ENCODE data around the gene TAS1R1. TPM values are rescaled to one million over a fixed set of nuclear protein-coding genes. Genes with fewer than 3 reads are reported as not detected.
"Not testable (repeated sequence)": the region's sequence is repeated elsewhere in the genome, so short reads cannot be mapped to it uniquely, and the experiment has no call there.

Gene TAS1R1
- total RNA-seq, 2 donors from 2014 or later, result not detected

GRCh38 chr1:6596351-6596750 is 41.2 kb downstream of the TAS1R1 start:
- no peaks in the 10 kb centered on the region for H3K9me3 Mint-ChIP-seq
- H3K4me1 Mint-ChIP-seq, result peaks cover 5% of the 10 kb centered on the region
- H3K27ac Mint-ChIP-seq, result peak overlapping the region; percentile 19
- peaks cover 89% of the 10 kb centered on the region for H3K36me3 Mint-ChIP-seq (ENCODE audit: low read depth)
- H3K4me3 Mint-ChIP-seq, result no peak overlapping the region
- H3K27me3 Mint-ChIP-seq, result no peaks in the 10 kb centered on the region
- no peak for ATAC-seq (replicated peaks)

- Mint-ChIP-seq H3K27me3 (no peaks in the 10 kb centered on the region), H3K9me3 (no peaks in the 10 kb centered on the region), H3K27ac (no peak overlapping the region), H3K36me3 (ENCODE audit: low read depth) (peaks cover 91% of the 10 kb centered on the region), H3K4me1 (peaks cover 5% of the 10 kb centered on the region), H3K4me3 (no peak overlapping the region)
- no peak for ATAC-seq (replicated peaks)
These were observed 42.0 kb downstream of the TAS1R1 start for GRCh38 chr1:6596886-6597776.

DNA sequence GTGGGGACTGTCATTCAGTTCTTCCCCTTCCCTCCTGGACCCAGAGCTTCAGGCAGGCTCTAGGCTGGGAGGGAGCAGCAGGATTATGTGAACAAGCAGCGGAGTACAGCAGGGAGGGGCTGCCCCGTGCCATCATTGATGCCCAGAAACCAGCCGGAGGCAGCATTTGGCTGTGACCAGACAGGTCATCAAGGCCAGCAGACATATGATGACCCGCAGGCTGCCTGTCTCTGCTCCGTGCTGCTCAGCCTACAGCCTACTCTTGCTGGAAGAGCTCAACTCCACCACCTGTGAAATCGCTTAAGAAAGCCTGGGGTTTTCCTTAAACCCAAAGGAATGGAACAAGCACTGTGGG is 42.6 kb downstream of the TAS1R1 start:
- ATAC-seq (replicated peaks), result no peak
- Mint-ChIP-seq H3K27me3 (no peaks in the 10 kb centered on the region), H3K4me3 (no peak overlapping the region), H3K27ac (no peak overlapping the region), H3K9me3 (no peaks in the 10 kb centered on the region), H3K4me1 (peaks cover 5% of the 10 kb centered on the region), H3K36me3 (ENCODE audit: low read depth) (peaks cover 89% of the 10 kb centered on the region)

- peak overlapping the region; percentile 87 for H3K4me3 Mint-ChIP-seq
- peaks cover 72% of the 10 kb centered on the region for H3K36me3 Mint-ChIP-seq (ENCODE audit: low read depth)
These were observed 44.3 kb downstream of the TAS1R1 start for GRCh38 chr1:6599141-6599975.

GRCh38 chr1:6599991-6600390 is 44.9 kb downstream of the TAS1R1 start:
- H3K27me3 Mint-ChIP-seq; H3K4me1 Mint-ChIP-seq; ATAC-seq (replicated peaks); H3K9me3 Mint-ChIP-seq: not testable (repeated sequence)
- Mint-ChIP-seq H3K4me3 (peak overlapping the region; percentile 87), H3K36me3 (ENCODE audit: low read depth) (peaks cover 66% of the 10 kb centered on the region), H3K27ac (peak overlapping the region; percentile 93)

More at GRCh38 chr1:6599141-6599975, 44.3 kb downstream of the TAS1R1 start:
- Mint-ChIP-seq H3K27ac (peak overlapping the region; percentile 93), H3K27me3 (no peaks in the 10 kb centered on the region), H3K4me1 (peaks cover 5% of the 10 kb centered on the region), H3K9me3 (no peaks in the 10 kb centered on the region)
- peak; percentile 16 for ATAC-seq (replicated peaks)

DNA sequence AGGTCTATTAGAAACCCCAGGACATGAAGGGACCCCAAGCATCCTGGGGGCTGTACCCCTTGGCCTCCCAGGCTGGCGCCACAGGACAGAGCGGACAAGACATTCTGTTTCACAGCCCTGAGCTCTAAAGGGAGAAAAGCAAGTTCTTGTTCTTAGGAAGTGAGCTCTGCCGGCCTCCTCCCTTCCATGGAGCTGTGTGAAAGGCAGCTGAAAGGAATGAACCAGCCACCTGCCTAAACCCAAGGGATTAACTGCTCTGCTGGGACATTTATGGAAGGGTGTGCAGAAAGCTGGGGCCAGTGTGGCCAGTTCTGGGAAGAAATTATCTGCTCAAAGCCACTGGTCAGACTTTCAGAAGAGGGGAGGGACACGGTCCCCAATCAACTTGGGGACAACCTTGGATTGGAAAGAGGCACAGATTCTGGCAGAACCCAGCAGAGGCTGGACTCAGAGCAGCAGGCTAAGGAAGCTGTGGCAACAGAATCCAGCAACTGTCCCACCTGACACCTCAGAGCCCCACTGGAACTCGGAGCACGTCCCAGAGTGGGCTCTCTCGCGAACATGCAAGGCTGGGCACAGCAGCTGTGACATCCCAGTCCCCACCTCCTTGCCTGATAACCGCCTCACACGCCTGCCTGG is 45.4 kb downstream of the TAS1R1 start:
- Mint-ChIP-seq H3K27ac (peak overlapping the region; percentile 93), H3K4me1 (peaks cover 5% of the 10 kb centered on the region), H3K9me3 (no peaks in the 10 kb centered on the region), H3K4me3 (peak overlapping the region; percentile 87), H3K36me3 (ENCODE audit: low read depth) (peaks cover 61% of the 10 kb centered on the region), H3K27me3 (no peaks in the 10 kb centered on the region)
- no peak for ATAC-seq (replicated peaks)

- no peaks in the 10 kb centered on the region for H3K9me3 Mint-ChIP-seq
These were observed 46.2 kb downstream of the TAS1R1 start for GRCh38 chr1:6601049-6601922.

GRCh38 chr1:6601923-6602668 is 47.0 kb downstream of the TAS1R1 start:
- Mint-ChIP-seq H3K36me3 (ENCODE audit: low read depth) (peaks cover 45% of the 10 kb centered on the region), H3K4me3 (peak overlapping the region; percentile 87), H3K27ac (peak overlapping the region; percentile 93), H3K27me3 (no peaks in the 10 kb centered on the region), H3K9me3 (no peaks in the 10 kb centered on the region), H3K4me1 (peaks cover 5% of the 10 kb centered on the region)
- ATAC-seq (replicated peaks), result peak; percentile 15

More at GRCh38 chr1:6601049-6601922, 46.2 kb downstream of the TAS1R1 start:
- peaks cover 5% of the 10 kb centered on the region for H3K4me1 Mint-ChIP-seq
- peak overlapping the region; percentile 93 for H3K27ac Mint-ChIP-seq
- no peaks in the 10 kb centered on the region for H3K27me3 Mint-ChIP-seq
- peaks cover 53% of the 10 kb centered on the region for H3K36me3 Mint-ChIP-seq (ENCODE audit: low read depth)
- peak overlapping the region; percentile 87 for H3K4me3 Mint-ChIP-seq
- peak; percentile 83 for ATAC-seq (replicated peaks)

GRCh38 chr1:6602669-6603237 is 47.6 kb downstream of the TAS1R1 start, which contains the start of gene KLHL21:
KLHL21 (minus strand) TSS chr1:6602869; CDS start chr1:6602817, 52 bp downstream.
- peaks cover 5% of the 10 kb centered on the region for H3K4me1 Mint-ChIP-seq
- no peaks in the 10 kb centered on the region for H3K27me3 Mint-ChIP-seq
- peaks cover 39% of the 10 kb centered on the region for H3K36me3 Mint-ChIP-seq (ENCODE audit: low read depth)
- H3K4me3 Mint-ChIP-seq, result peak within 1 kb of the TSS; percentile 87
- peak within 1 kb of the TSS; percentile 93 for H3K27ac Mint-ChIP-seq
- peak; percentile 62 for ATAC-seq (replicated peaks)
- H3K9me3 Mint-ChIP-seq, result no peaks in the 10 kb centered on the region

DNA sequence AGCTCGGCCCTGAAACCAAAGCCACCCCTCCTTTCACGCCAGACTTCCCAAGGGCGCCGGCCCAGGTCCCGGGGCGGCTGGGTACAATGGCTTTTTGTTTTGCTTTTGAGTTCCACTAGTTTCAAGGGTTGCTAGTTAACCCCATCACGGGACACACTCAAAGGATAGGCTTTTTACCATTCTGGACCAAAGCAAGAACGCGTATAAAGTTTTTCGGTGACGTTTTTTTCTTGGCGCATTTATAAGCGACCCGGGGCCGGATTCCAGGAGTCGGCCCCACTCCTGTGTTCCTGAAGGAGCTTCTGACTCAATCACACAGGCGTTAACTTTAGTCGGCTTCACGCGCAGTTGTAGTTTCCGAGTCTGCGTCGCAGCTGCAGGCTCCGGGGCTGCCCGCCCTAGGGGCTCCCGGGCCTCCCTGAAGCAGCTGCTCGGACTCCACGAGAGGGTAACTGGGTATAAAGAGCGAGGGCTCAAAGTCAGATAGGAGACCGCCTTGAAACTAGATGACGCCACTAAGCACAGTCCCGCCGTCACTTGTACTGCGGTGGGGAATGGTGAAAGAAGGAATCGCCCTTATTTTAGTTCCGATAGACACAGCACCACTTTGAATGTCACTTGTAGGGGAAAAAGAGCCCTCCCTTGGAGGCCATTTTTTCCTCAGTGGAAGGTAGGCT is 48.3 kb downstream of the TAS1R1 start:
- Mint-ChIP-seq H3K4me1 (peaks cover 5% of the 10 kb centered on the region), H3K4me3 (peak overlapping the region; percentile 87), H3K27ac (peak overlapping the region; percentile 87), H3K9me3 (no peaks in the 10 kb centered on the region), H3K36me3 (ENCODE audit: low read depth) (peaks cover 32% of the 10 kb centered on the region), H3K27me3 (no peaks in the 10 kb centered on the region)
- peak; percentile 14 for ATAC-seq (replicated peaks)

GRCh38 chr1:6603915-6604558 is 48.9 kb downstream of the TAS1R1 start:
- H3K9me3 Mint-ChIP-seq, result no peaks in the 10 kb centered on the region
- H3K4me3 Mint-ChIP-seq, result peak overlapping the region; percentile 87
- ATAC-seq (replicated peaks), result no peak
- H3K36me3 Mint-ChIP-seq (ENCODE audit: low read depth), result peaks cover 26% of the 10 kb centered on the region
- peaks cover 5% of the 10 kb centered on the region for H3K4me1 Mint-ChIP-seq
- H3K27me3 Mint-ChIP-seq, result no peaks in the 10 kb centered on the region
- H3K27ac Mint-ChIP-seq, result peak overlapping the region; percentile 87

Measured in activated T-helper 17 cell treated with anti-CD3 and anti-CD28 coated beads, Interleukin-2, amount 50 U/mL, for 72 hours (primary cell).